Gastrocnemius medialis (tissue), 4 donors: ENCODE measurements around the gene ERCC2.

ENCODE experiments used
- CTCF ChIP-seq, 5 experiments: fragments of 450-650 bp in 3 of 5; fragments of 200-600 bp in 2 of 5; sonication (generic) in 2 of 5; IDR thresholded peaks in 4 of 5; conservative IDR thresholded peaks in 1 of 5; 1 replicate in 4 of 5; 2 replicates in 1 of 5; pipeline ENCODE4 v1.5.1; 2016 to 2019; ENCODE audit warnings: antibody characterized with exemption in 5 of 5, mild to moderate bottlenecking in 3 of 5, moderate library complexity in 3 of 5
- POLR2A ChIP-seq, 2 donors: fragments of 450-650 bp; IDR thresholded peaks; one replicate each; pipeline ENCODE4 v1.6.1; 2017; ENCODE audit warnings: antibody characterized with exemption in 2 of 2, mild to moderate bottlenecking in 2 of 2, moderate library complexity in 2 of 2

- TF ChIP-seq CTCF (IDR thresholded peaks at IDR 0.05 in 4 of 5, conservative IDR thresholded peaks at IDR 0.05 in 1 of 5) (no peak), POLR2A (IDR thresholded peaks at IDR 0.05) (no peak)
Measured at GRCh38 chr19:45364696-45365095, 5.7 kb downstream of the ERCC2 start.
